Adrenal gland (tissue), 12 donors: ENCODE measurements around the gene KCNAB3. TPM values are rescaled to one million over a fixed set of nuclear protein-coding genes. Genes with fewer than 3 reads are reported as not detected.

Source experiments
- DNase-seq, 7 donors: peaks; one replicate each; pipeline ENCODE4 v3.0.0-alpha.2; 2019 to 2020
- H3K27ac ChIP-seq, 5 donors: fragments of 200-600 bp; sonication (generic) in 4 of 5; 1 replicate in 3 of 5; 2 replicates in 2 of 5; pipeline versions ENCODE4 v1.5.1 to v1.8.0; 2016 to 2020; ENCODE audit warnings: mild to moderate bottlenecking in 1 of 5
- H3K27me3 ChIP-seq: fragments of 200-600 bp; 2 replicates; pipeline ENCODE4 v1.8.0; 2021
- H3K36me3 ChIP-seq, 2 donors: fragments of 200-600 bp; replicated peaks in 1 of 2; 1 replicate in 1 of 2; 2 replicates in 1 of 2; pipeline versions ENCODE4 v1.5.1 to v1.8.0; 2018 to 2022
- H3K4me1 ChIP-seq, 2 donors: fragments of 200-600 bp; replicated peaks in 1 of 2; 1 replicate in 1 of 2; 2 replicates in 1 of 2; pipeline versions ENCODE4 v1.5.1 to v1.8.0; 2018 to 2021
- H3K4me3 ChIP-seq, 4 donors: fragments of 200-600 bp; sonication (generic) in 3 of 4; one replicate each; pipeline ENCODE4 v1.5.1; 2016 to 2018
- H3K9me3 ChIP-seq, 3 donors: fragments of 200-600 bp; sonication (generic) in 1 of 3; replicated peaks in 1 of 3; 1 replicate in 2 of 3; 2 replicates in 1 of 3; pipeline versions ENCODE4 v1.5.1 to v1.8.0; 2016 to 2021
- CTCF ChIP-seq, 6 experiments: fragments of 450-650 bp in 4 of 6; fragments of 200-600 bp in 2 of 6; sonication (generic) in 1 of 6; IDR thresholded peaks; 1 replicate in 5 of 6; 2 replicates in 1 of 6; pipeline versions ENCODE4 v1.5.1 to v1.8.0; 2016 to 2021; ENCODE audit warnings: antibody characterized with exemption in 6 of 6, mild to moderate bottlenecking in 2 of 6, moderate library complexity in 1 of 6
- POLR2A ChIP-seq, 2 donors: fragments of 450-650 bp; IDR thresholded peaks; one replicate each; pipeline ENCODE4 v1.6.1; 2017; ENCODE audit warnings: antibody characterized with exemption in 2 of 2, mild to moderate bottlenecking in 2 of 2, moderate library complexity in 1 of 2
- WGBS, 4 donors: extraction: QIAGEN DNeasy Blood & Tissue Kit in 2 of 4; methylation state at CpG; one replicate each; pipeline versions ENCODE4 v1.1.5 to v1.1.7; 2013 to 2017; 5-methylcytosine and 5-hydroxymethylcytosine counted together
- intact Hi-C, 2 donors: fragments of 100-400 bp; cut with DNase I; formaldehyde crosslinking; loops; one replicate each; pipeline versions ENCODE4 v1.14.1 to v1.15.0; 2022 to 2023
- polyA plus RNA-seq, 3 donors: library from polyadenylated mRNA; stranded (reverse); fragments of 200-250 nt in 2 of 3; fragments of 350-450 nt in 1 of 3; fragmentation: Illumina TruSeq in 1 of 3; extraction: RNeasy Lipid Tissue Mini Kit (QIAGEN cat#74804) in 1 of 3; gene quantifications; one replicate each; pipeline ENCODE4 v1.2.3, GENCODE V29; 2013 to 2014
- small RNA-seq, 2 donors: library from RNA; depleted of rRNA; stranded (forward); fragments of <200 nt; gene quantifications; one replicate each; pipeline ENCODE3, GENCODE V24; 2016
- total RNA-seq, 9 donors: library from RNA; depleted of rRNA in 4 of 9; stranded (reverse); fragments of >200 nt in 4 of 9; fragments of 120-200 nt in 1 of 9; fragmentation: NEBNext Ultra II Directional in 1 of 9; extraction: Animal tissue kit (Norgen Biotek cat#: 25700) in 1 of 9; gene quantifications; one replicate each; pipeline versions ENCODE4 v1.1.0 to v1.2.4, GENCODE V29; 2013 to 2023
- donor health status: healthy with polysubstance abuse.
- donor health status: Bipolar disorder and iron deficiency.
- donor health status: DM: yes; HTN: yes; CAD: no.
- donor health status: DM: no; HTN: no; CAD: no.
- donor health status: DM: no; HTN: no; CAD: no.
- donor health status: DM: yes; HTN: yes; CAD: no.

KCNAB3 gene
- total and polyA plus RNA-seq, 12 donors = 0.12 to 4.2 (median 0.68) TPM; not detected in 2

GRCh38 chr17:7875804-7876370, 53.8 kb downstream of the KCNAB3 start:
- H3K36me3 ChIP-seq = peaks cover 0 to 17% of the 10 kb centered on the region in 2 donors
- H3K4me1 ChIP-seq = peaks cover 0 to 5% of the 10 kb centered on the region in 2 donors
- intact Hi-C loops = no loop called here
- H3K9me3 ChIP-seq = no peaks in the 10 kb centered on the region
- H3K4me3 ChIP-seq = no peak overlapping the region
- H3K27me3 ChIP-seq = no peaks in the 10 kb centered on the region
- H3K27ac ChIP-seq = no peak overlapping the region
- no peak for DNase-seq
- 71 to 87% (median 78%) methylated on average over 2 of the region's 2 CpGs for WGBS, 4 donors
- TF ChIP-seq CTCF (IDR thresholded peaks at IDR 0.05) (no peak), POLR2A (IDR thresholded peaks at IDR 0.05) (no peak)

GRCh38 chr17:7873051-7873450, 56.6 kb downstream of the KCNAB3 start:
- no peaks in the 10 kb centered on the region for H3K27me3 ChIP-seq
- no peak overlapping the region for H3K4me3 ChIP-seq
- WGBS, 4 donors = 69 to 78% (median 69%) methylated on average over 4 of the region's 4 CpGs
- H3K4me1 ChIP-seq = no peaks in the 10 kb centered on the region
- H3K27ac ChIP-seq = no peak overlapping the region
- DNase-seq = no peak
- H3K9me3 ChIP-seq = no peaks in the 10 kb centered on the region
- intact Hi-C loops = no loop called here
- no peak for TF ChIP-seq CTCF (IDR thresholded peaks at IDR 0.05)
- TF ChIP-seq POLR2A (IDR thresholded peaks at IDR 0.05) = no peak
- peaks cover 0 to 3% of the 10 kb centered on the region in 2 donors for H3K36me3 ChIP-seq

Small RNA genes lying within 50 kb of the gene (small RNA-seq; reads per million reads assigned to genes)
- gene SCARNA21 = 0.50 to 0.83 reads per million in 2 donors

Other genes with a start within 250 kb of the KCNAB3 start
- 10 to 100 TPM in 8 of 9 donors, 1 to 10 TPM in 1; 9.7 to 85.9 (median 28.3) TPM for gene TP53, start 242.4 kb downstream of the KCNAB3 start, total RNA-seq
- 10 to 100 TPM; 13.4 to 19.9 (median 17.4) TPM for gene TP53, start 242.4 kb downstream of the KCNAB3 start, polyA plus RNA-seq
- gene WRAP53, start 241.4 kb downstream of the KCNAB3 start, total RNA-seq = 10 to 100 TPM in 1 of 9 donors, 1 to 10 TPM in 8; 3.4 to 15.3 (median 6.7) TPM
- gene WRAP53, start 241.4 kb downstream of the KCNAB3 start, polyA plus RNA-seq = 10 to 100 TPM in 2 of 3 donors, 1 to 10 TPM in 1; 4.5 to 31.0 (median 21.1) TPM
- gene EFNB3, start 224.7 kb downstream of the KCNAB3 start, total RNA-seq = 1 to 10 TPM in 5 of 9 donors, under 1 TPM in 3, not detected in 1; 0.26 to 1.5 (median 1.1) TPM
- gene EFNB3, start 224.7 kb downstream of the KCNAB3 start, polyA plus RNA-seq = 1 to 10 TPM in 2 of 3 donors, under 1 TPM in 1; 0.61 to 4.3 (median 1.2) TPM
- under 1 TPM; 0.04 to 0.26 (median 0.11) TPM for gene DNAH2, start 212.1 kb downstream of the KCNAB3 start, total RNA-seq
- gene DNAH2, start 212.1 kb downstream of the KCNAB3 start, polyA plus RNA-seq = under 1 TPM; 0.02 to 0.08 (median 0.07) TPM
- 10 to 100 TPM in 5 of 9 donors, 1 to 10 TPM in 4; 3.1 to 31.2 (median 11.8) TPM for gene KDM6B, start 95.6 kb downstream of the KCNAB3 start, total RNA-seq
- gene KDM6B, start 95.6 kb downstream of the KCNAB3 start, polyA plus RNA-seq = 10 to 100 TPM in 2 of 3 donors, 1 to 10 TPM in 1; 2.2 to 35.9 (median 10.6) TPM
- gene TMEM88, start 74.8 kb downstream of the KCNAB3 start, total RNA-seq = 10 to 100 TPM; 14.9 to 52.8 (median 24.0) TPM
- gene TMEM88, start 74.8 kb downstream of the KCNAB3 start, polyA plus RNA-seq = 100 to 1,000 TPM in 1 of 3 donors, 10 to 100 TPM in 1, 1 to 10 TPM in 1; 7.9 to 107 (median 70.9) TPM
- gene NAA38, start 72.3 kb downstream of the KCNAB3 start, total RNA-seq = 100 to 1,000 TPM in 8 of 9 donors, 10 to 100 TPM in 1; 96.2 to 281 (median 124) TPM
- 100 to 1,000 TPM in 2 of 3 donors, 10 to 100 TPM in 1; 34.5 to 424 (median 329) TPM for gene NAA38, start 72.3 kb downstream of the KCNAB3 start, polyA plus RNA-seq
- gene CYB5D1, start 71.9 kb downstream of the KCNAB3 start, total RNA-seq = 10 to 100 TPM in 8 of 9 donors, 1 to 10 TPM in 1; 9.1 to 24.4 (median 17.6) TPM
- gene CYB5D1, start 71.9 kb downstream of the KCNAB3 start, polyA plus RNA-seq = 10 to 100 TPM in 2 of 3 donors, 1 to 10 TPM in 1; 6.5 to 36.8 (median 10.2) TPM
- gene CHD3, start 41.1 kb downstream of the KCNAB3 start, total RNA-seq = 100 to 1,000 TPM in 2 of 9 donors, 10 to 100 TPM in 7; 53.1 to 123 (median 90.9) TPM
- 100 to 1,000 TPM in 2 of 3 donors, 10 to 100 TPM in 1; 43.8 to 326 (median 104) TPM for gene CHD3, start 41.1 kb downstream of the KCNAB3 start, polyA plus RNA-seq
- 10 to 100 TPM in 1 of 9 donors, 1 to 10 TPM in 8; 1.1 to 17.3 (median 2.9) TPM for gene RNF227, start 13.6 kb downstream of the KCNAB3 start, total RNA-seq
- 1 to 10 TPM; 1.7 to 5.2 (median 3.3) TPM for gene RNF227, start 13.6 kb downstream of the KCNAB3 start, polyA plus RNA-seq
- 100 to 1,000 TPM in 4 of 9 donors, 10 to 100 TPM in 5; 32.2 to 161 (median 86.0) TPM for gene TRAPPC1, start 2.1 kb upstream of the KCNAB3 start, total RNA-seq
- gene TRAPPC1, start 2.1 kb upstream of the KCNAB3 start, polyA plus RNA-seq = 100 to 1,000 TPM; 131 to 220 (median 166) TPM
- gene CNTROB, start 2.4 kb upstream of the KCNAB3 start, total RNA-seq = 10 to 100 TPM; 11.8 to 27.1 (median 18.4) TPM
- gene CNTROB, start 2.4 kb upstream of the KCNAB3 start, polyA plus RNA-seq = 10 to 100 TPM; 14.8 to 85.2 (median 48.1) TPM
- not detected for gene GUCY2D, start 72.8 kb upstream of the KCNAB3 start, total RNA-seq
- gene GUCY2D, start 72.8 kb upstream of the KCNAB3 start, polyA plus RNA-seq = not detected
- gene ALOX15B, start 109.2 kb upstream of the KCNAB3 start, total RNA-seq = 1 to 10 TPM in 8 of 9 donors, not detected in 1; 2.0 to 9.8 (median 4.6) TPM
- 1 to 10 TPM; 1.1 to 5.8 (median 2.0) TPM for gene ALOX15B, start 109.2 kb upstream of the KCNAB3 start, polyA plus RNA-seq
- not detected for gene ALOX12B, start 157.9 kb upstream of the KCNAB3 start, total RNA-seq
- not detected for gene ALOX12B, start 157.9 kb upstream of the KCNAB3 start, polyA plus RNA-seq
- not detected for gene ALOXE3, start 188.7 kb upstream of the KCNAB3 start, total RNA-seq
- not detected for gene ALOXE3, start 188.7 kb upstream of the KCNAB3 start, polyA plus RNA-seq
- gene HES7, start 194.2 kb upstream of the KCNAB3 start, total RNA-seq = under 1 TPM in 3 of 9 donors, not detected in 6; 0.06 to 0.34 (median 0.29) TPM
- 1 to 10 TPM in 1 of 3 donors, under 1 TPM in 1, not detected in 1; 0.32 to 1.0 TPM for gene HES7, start 194.2 kb upstream of the KCNAB3 start, polyA plus RNA-seq
- 100 to 1,000 TPM in 5 of 9 donors, 10 to 100 TPM in 3, 1 to 10 TPM in 1; 9.9 to 295 (median 108) TPM for gene PER1, start 222.5 kb upstream of the KCNAB3 start, total RNA-seq
- 100 to 1,000 TPM in 2 of 3 donors, 10 to 100 TPM in 1; 12.4 to 360 (median 161) TPM for gene PER1, start 222.5 kb upstream of the KCNAB3 start, polyA plus RNA-seq
- 100 to 1,000 TPM in 2 of 9 donors, 10 to 100 TPM in 7; 18.8 to 139 (median 39.1) TPM for gene VAMP2, start 233.1 kb upstream of the KCNAB3 start, total RNA-seq
- 100 to 1,000 TPM in 1 of 3 donors, 10 to 100 TPM in 2; 65.8 to 206 (median 81.2) TPM for gene VAMP2, start 233.1 kb upstream of the KCNAB3 start, polyA plus RNA-seq
- gene TMEM107, start 246.5 kb upstream of the KCNAB3 start, total RNA-seq = 10 to 100 TPM in 8 of 9 donors, 1 to 10 TPM in 1; 6.2 to 33.6 (median 20.8) TPM
- 10 to 100 TPM in 2 of 3 donors, 1 to 10 TPM in 1; 8.3 to 14.0 (median 11.9) TPM for gene TMEM107, start 246.5 kb upstream of the KCNAB3 start, polyA plus RNA-seq